HEK293 (cell line): ENCODE measurements around the gene MACROD1.

Source experiments
- CTCF ChIP-seq: fragments of 450-650 bp; formaldehyde crosslinking; IDR thresholded peaks from 2 replicates; pipeline ENCODE4 v1.5.1; 2016; ENCODE audit warnings: missing biosample characterization, missing genetic modification characterization
- HIC1 ChIP-seq: fragments of 450-650 bp; formaldehyde crosslinking; IDR thresholded peaks from 2 replicates; pipeline ENCODE4 v1.5.1; 2016; ENCODE audit warnings: missing biosample characterization, missing genetic modification characterization
- IKZF3 ChIP-seq: fragments of 450-650 bp; IDR thresholded peaks from 2 replicates; pipeline ENCODE4 v1.5.0; 2018; ENCODE audit warnings: missing biosample characterization, mild to moderate bottlenecking, missing genetic modification characterization, moderate library complexity
- INSM2 ChIP-seq: fragments of 450-650 bp; formaldehyde crosslinking; IDR thresholded peaks from 2 replicates; pipeline ENCODE4 v1.5.1; 2016; ENCODE audit warnings: missing biosample characterization, missing genetic modification characterization
- KLF17 ChIP-seq: fragments of 450-650 bp; formaldehyde crosslinking; IDR thresholded peaks from 2 replicates; pipeline ENCODE4 v1.5.1; 2016; ENCODE audit warnings: missing biosample characterization, missing genetic modification characterization
- OSR2 ChIP-seq: fragments of 450-650 bp; formaldehyde crosslinking; IDR thresholded peaks from 2 replicates; pipeline ENCODE4 v1.5.1; 2016; ENCODE audit warnings: missing biosample characterization, missing genetic modification characterization
- RBAK ChIP-seq: fragments of 450-650 bp; formaldehyde crosslinking; IDR thresholded peaks from 2 replicates; pipeline ENCODE4 v1.5.1; 2016; ENCODE audit warnings: missing biosample characterization, missing genetic modification characterization
- SCRT1 ChIP-seq: fragments of 450-650 bp; formaldehyde crosslinking; IDR thresholded peaks from 2 replicates; pipeline ENCODE4 v1.5.1; 2016; ENCODE audit warnings: missing biosample characterization, missing genetic modification characterization, borderline replicate concordance
- SP2 ChIP-seq: fragments of 450-650 bp; formaldehyde crosslinking; IDR thresholded peaks from 2 replicates; pipeline ENCODE4 v1.5.1; 2016; ENCODE audit warnings: missing biosample characterization, missing genetic modification characterization
- YY2 ChIP-seq: fragments of 450-650 bp; formaldehyde crosslinking; IDR thresholded peaks from 2 replicates; pipeline ENCODE4 v1.5.1; 2016; ENCODE audit warnings: missing biosample characterization, missing genetic modification characterization
- ZBTB49 ChIP-seq: fragments of 450-650 bp; formaldehyde crosslinking; IDR thresholded peaks from 2 replicates; pipeline ENCODE4 v1.5.1; 2016; ENCODE audit warnings: missing biosample characterization, missing genetic modification characterization, low read depth
- ZFP69B ChIP-seq: fragments of 450-650 bp; formaldehyde crosslinking; IDR thresholded peaks from 2 replicates; pipeline ENCODE4 v1.5.1; 2016; ENCODE audit warnings: missing biosample characterization, missing genetic modification characterization
- ZIC2 ChIP-seq: fragments of 450-650 bp; formaldehyde crosslinking; IDR thresholded peaks from 2 replicates; pipeline ENCODE4 v1.5.1; 2016; ENCODE audit warnings: missing biosample characterization, missing genetic modification characterization
- ZNF140 ChIP-seq: fragments of 450-650 bp; formaldehyde crosslinking; IDR thresholded peaks from 2 replicates; pipeline ENCODE4 v1.5.1; 2016; ENCODE audit warnings: missing biosample characterization, missing genetic modification characterization
- ZNF239 ChIP-seq: fragments of 450-650 bp; formaldehyde crosslinking; IDR thresholded peaks from 2 replicates; pipeline ENCODE4 v1.5.1; 2016; ENCODE audit warnings: missing biosample characterization, missing genetic modification characterization
- ZNF274 ChIP-seq, 2 experiments: fragments of 200-500 bp in 1 of 2; fragments of 450-650 bp in 1 of 2; sonication (Bioruptor generic) in 1 of 2; formaldehyde crosslinking in 1 of 2; IDR thresholded peaks; 2 replicates each; pipeline versions ENCODE4 v1.5.1 to v1.6.1; 2014 to 2016; ENCODE audit warnings: borderline replicate concordance in 1 of 2, inconsistent platforms in 1 of 2, low read length in 1 of 2, missing biosample characterization in 1 of 2, missing genetic modification characterization in 1 of 2
- ZNF280C ChIP-seq: fragments of 450-650 bp; formaldehyde crosslinking; IDR thresholded peaks from 2 replicates; pipeline ENCODE4 v1.5.1; 2016; ENCODE audit warnings: missing biosample characterization, missing genetic modification characterization
- ZNF48 ChIP-seq: fragments of 450-650 bp; formaldehyde crosslinking; IDR thresholded peaks from 2 replicates; pipeline ENCODE4 v1.5.1; 2016; ENCODE audit warnings: missing biosample characterization, missing genetic modification characterization
- ZNF530 ChIP-seq: fragments of 450-650 bp; formaldehyde crosslinking; IDR thresholded peaks from 2 replicates; pipeline ENCODE4 v1.5.1; 2016; ENCODE audit warnings: low read depth, missing biosample characterization, missing genetic modification characterization
- ZNF548 ChIP-seq: fragments of 450-650 bp; formaldehyde crosslinking; IDR thresholded peaks from 2 replicates; pipeline ENCODE4 v1.5.1; 2016; ENCODE audit warnings: missing biosample characterization, missing genetic modification characterization
- ZNF555 ChIP-seq: fragments of 450-650 bp; formaldehyde crosslinking; conservative IDR thresholded peaks from 2 replicates; pipeline ENCODE4 v1.5.1; 2017; ENCODE audit warnings: missing biosample characterization, mild to moderate bottlenecking, missing genetic modification characterization, inconsistent platforms
- ZNF600 ChIP-seq: fragments of 450-650 bp; formaldehyde crosslinking; IDR thresholded peaks from 2 replicates; pipeline ENCODE4 v1.5.1; 2016; ENCODE audit warnings: missing biosample characterization, missing genetic modification characterization
- ZNF629 ChIP-seq: fragments of 450-650 bp; formaldehyde crosslinking; IDR thresholded peaks from 2 replicates; pipeline ENCODE4 v1.5.1; 2017; ENCODE audit warnings: missing biosample characterization, missing genetic modification characterization
- ZNF654 ChIP-seq: fragments of 450-650 bp; formaldehyde crosslinking; IDR thresholded peaks from 2 replicates; pipeline ENCODE4 v1.5.1; 2016; ENCODE audit warnings: low read depth, missing biosample characterization, missing genetic modification characterization
- ZNF792 ChIP-seq: fragments of 450-650 bp; formaldehyde crosslinking; IDR thresholded peaks from 2 replicates; pipeline ENCODE4 v1.5.1; 2016; ENCODE audit warnings: missing biosample characterization, missing genetic modification characterization
- ZNF830 ChIP-seq: fragments of 450-650 bp; IDR thresholded peaks from 2 replicates; pipeline ENCODE4 v1.5.0; 2018; ENCODE audit warnings: missing biosample characterization, missing genetic modification characterization, low read depth, mild to moderate bottlenecking, moderate library complexity
- ZNF843 ChIP-seq: fragments of 450-650 bp; formaldehyde crosslinking; IDR thresholded peaks from 2 replicates; pipeline ENCODE4 v1.5.1; 2016; ENCODE audit warnings: missing biosample characterization, missing genetic modification characterization

Gene MACROD1

GRCh38 chr11:64094463-64095260 lies 71.3 kb downstream of the MACROD1 start (continued):
- no peak for TF ChIP-seq ZNF530 (tag by site-specific recombination)
- no peak for TF ChIP-seq ZNF555 (tag by site-specific recombination)
- TF ChIP-seq CTCF (tag by site-specific recombination) = no peak
- no peak for TF ChIP-seq RBAK (tag by site-specific recombination)
- TF ChIP-seq ZNF843 (tag by site-specific recombination) = no peak
- no peak for TF ChIP-seq IKZF3 (tag by site-specific recombination)
- 0 out of 2 replicates have a peak, but pooled peaks have one; percentile 43 for TF ChIP-seq ZNF548 (tag by site-specific recombination)
- TF ChIP-seq ZNF830 (tag by site-specific recombination) = no peak
- no peak for TF ChIP-seq ZNF239
- peak; percentile 36; the same call in 1 of the 2 replicates for TF ChIP-seq OSR2
- peak; percentile 14; the same call in 1 of the 2 replicates for TF ChIP-seq SP2 (tag by site-specific recombination)
- no peak for TF ChIP-seq ZNF48
- peak; percentile 41; the same call in 1 of the 2 replicates for TF ChIP-seq ZIC2 (tag by site-specific recombination)
- no peak for TF ChIP-seq ZBTB49 (tag by site-specific recombination)
- no peak for TF ChIP-seq ZNF654 (tag by site-specific recombination)
- TF ChIP-seq HIC1 (tag by site-specific recombination) = no peak
- TF ChIP-seq KLF17 (tag by site-specific recombination) = no peak
- 0 out of 2 replicates have a peak, but pooled peaks have one; percentile 14 for TF ChIP-seq ZNF629
- peak; percentile 44; the same call in 1 of the 2 replicates for TF ChIP-seq ZNF600
- TF ChIP-seq ZFP69B (tag by site-specific recombination) = no peak
- no peak for TF ChIP-seq SCRT1
- no peak for TF ChIP-seq ZNF280C
- no peak for TF ChIP-seq ZNF140 (tag by site-specific recombination)
- TF ChIP-seq ZNF792 = no peak
- no peak for TF ChIP-seq ZNF274 (IDR thresholded peaks at IDR 0.05; ENCODE audit: low read length)
- no peak for TF ChIP-seq ZNF274 (tag by site-specific recombination; IDR thresholded peaks at IDR 0.05; ENCODE audit: borderline replicate concordance)
- TF ChIP-seq YY2 (tag by site-specific recombination) = no peak
- peak; percentile 48; the same call in 1 of the 2 replicates for TF ChIP-seq INSM2
